Measurements from ENCODE around the gene TSPAN5.

Gene TSPAN5

DNA sequence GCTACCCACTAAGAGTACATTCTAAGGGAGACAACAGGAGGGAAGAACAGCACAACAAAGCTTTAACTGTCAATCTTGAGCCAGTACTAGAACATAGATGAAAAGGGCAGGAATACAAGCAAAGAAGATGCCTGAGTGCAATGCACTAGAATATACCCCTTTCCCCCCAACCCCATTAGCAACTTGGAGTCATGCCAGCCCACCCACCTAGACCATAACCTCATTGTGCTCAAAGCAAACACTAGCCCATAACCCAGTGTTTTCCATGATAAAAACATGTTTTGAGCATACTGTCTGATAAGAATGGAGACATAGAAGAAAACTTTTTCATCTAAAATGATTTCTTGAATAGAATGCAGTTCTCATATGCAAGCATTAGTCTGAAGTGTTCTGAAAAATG is 214.0 kb downstream of the TSPAN5 start:
- TF ChIP-seq CTCF (IDR thresholded peaks at IDR 0.05) = no peak

DNA sequence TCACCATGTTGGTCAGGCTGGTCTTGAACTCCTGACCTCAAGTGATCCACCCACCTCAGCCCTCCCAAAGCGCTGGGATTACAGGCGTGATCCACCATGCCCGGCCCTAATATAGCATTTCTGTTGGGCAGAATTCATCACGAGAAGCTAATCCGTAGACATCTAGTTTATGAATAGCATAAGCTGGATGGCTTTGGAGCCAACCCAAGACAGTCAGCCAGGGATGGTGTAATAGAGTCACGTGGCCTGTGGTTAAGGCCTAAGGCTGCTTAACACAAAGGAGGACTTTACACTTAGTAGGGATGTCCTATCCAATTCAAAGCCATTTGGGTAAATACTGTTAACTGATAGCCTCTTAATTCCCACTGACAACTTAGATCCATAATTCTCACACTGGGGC is 223.6 kb downstream of the TSPAN5 start:
- TF ChIP-seq CTCF (IDR thresholded peaks at IDR 0.05) = no peak

DNA sequence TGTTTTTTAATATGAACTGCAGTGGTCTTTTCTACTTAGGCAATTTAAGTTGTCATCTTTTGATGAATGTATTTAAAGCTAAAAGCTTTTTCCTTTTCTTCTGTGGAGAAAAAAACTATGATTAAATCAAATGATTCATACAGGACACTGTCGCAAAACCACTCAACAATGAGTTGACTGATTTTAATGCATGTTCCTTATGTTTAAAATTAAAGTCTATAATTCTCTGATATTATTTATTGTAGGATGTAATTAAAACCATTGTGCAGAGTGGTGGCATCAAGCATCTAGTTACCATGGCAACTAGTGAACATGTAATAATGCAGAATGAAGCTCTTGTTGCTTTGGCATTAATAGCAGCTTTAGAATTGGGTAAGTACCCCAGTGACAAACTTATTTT is 224.7 kb downstream of the TSPAN5 start:
- no peak for TF ChIP-seq CTCF (IDR thresholded peaks at IDR 0.05)

DNA sequence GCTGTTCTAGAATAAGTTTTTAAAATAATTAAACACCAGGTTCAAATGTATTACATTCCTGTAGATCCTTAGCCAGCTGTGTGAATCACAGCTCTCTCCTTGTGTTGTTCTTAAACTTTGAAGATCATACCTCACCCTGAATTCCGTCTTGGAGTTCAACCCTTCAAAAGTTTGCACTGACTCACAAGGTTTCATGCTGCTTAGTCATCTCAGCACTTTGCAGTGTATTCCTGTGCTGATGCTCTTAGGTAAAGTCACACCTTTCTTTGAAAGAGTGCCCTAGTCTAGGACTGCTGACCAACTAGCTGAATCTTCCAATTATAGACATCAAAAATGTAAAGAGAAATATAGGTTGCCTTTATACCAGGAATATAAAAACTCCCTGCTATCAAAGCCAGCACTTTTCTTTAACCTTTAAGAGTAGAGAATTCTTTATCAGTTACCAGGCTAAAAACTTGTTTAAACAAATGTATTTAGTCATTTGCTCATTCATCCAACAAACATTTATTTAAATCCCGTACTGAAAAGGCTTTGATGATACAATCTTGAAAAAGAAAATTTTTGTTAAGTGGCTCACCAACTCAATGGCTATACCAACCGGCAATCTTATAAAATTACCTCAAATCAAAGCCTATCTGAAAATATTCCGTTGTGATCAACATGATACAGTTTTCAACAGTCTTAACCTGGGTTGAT is 227.6 kb downstream of the TSPAN5 start:
- TF ChIP-seq CTCF (IDR thresholded peaks at IDR 0.05) = no peak

DNA sequence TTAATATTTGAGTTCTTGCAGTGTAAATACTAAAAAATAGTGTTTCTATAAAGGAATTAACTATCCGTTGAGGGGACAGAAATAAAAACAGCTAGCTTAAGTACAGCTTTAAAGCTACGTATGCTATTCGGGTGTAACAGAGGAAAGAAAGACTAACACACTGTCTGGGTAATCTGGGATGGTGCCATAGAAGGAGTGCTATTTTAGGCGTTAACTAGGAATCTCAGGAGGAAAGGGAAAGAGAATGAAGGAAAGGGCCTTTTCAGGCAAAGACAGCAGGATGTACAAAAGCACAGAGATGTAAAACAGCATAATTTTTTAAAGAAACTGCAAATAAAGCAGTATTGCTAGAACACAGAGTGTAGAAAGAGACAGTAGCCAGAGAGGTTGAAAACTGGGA is 235.4 kb downstream of the TSPAN5 start:
- TF ChIP-seq CTCF (IDR thresholded peaks at IDR 0.05) = no peak

DNA sequence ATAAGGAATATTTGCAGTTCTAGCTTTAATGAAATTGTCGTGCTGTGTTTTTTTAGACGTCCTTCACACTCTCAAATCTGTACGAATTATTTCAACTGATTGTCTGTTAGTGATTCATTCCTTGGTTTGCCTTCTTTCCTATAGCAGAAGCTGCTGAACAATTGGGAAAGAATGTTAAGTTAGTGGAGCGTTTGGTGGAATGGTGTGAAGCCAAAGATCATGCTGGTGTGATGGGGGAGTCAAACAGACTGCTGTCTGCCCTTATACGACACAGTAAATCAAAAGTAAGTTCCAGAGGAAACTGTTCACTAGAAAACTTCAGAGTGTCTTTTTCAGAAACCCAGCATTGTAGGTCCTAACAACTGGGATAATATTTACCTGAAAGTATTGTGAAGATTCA is 237.3 kb downstream of the TSPAN5 start:
- no peak for TF ChIP-seq CTCF (IDR thresholded peaks at IDR 0.05)
